ENCODE results near the gene SULT1C3.

The SULT1C3 gene

GRCh38 chr2:108239786-108240185 lies at the start of gene SULT1C3:
Gene SULT1C3 (plus strand): TSS chr2:108239968. CDS start chr2:108247195, 7,227 bp downstream.
- DNase-seq (ENCODE audit: low read depth), result no peak

- DNase-seq (ENCODE audit: low read depth), result peak; percentile 9
Observed at GRCh38 chr2:108193251-108193650, 46.5 kb upstream of the SULT1C3 start.

GRCh38 chr2:108194409-108195132 lies 45.2 kb upstream of the SULT1C3 start:
- no peak for DNase-seq (ENCODE audit: low read depth)

GRCh38 chr2:108195133-108195439 lies 44.7 kb upstream of the SULT1C3 start:
- no peak for DNase-seq (ENCODE audit: low read depth)

- DNase-seq (ENCODE audit: low read depth), result no peak
Observed at GRCh38 chr2:108199726-108200125, 40.0 kb upstream of the SULT1C3 start.

- no peak for DNase-seq (ENCODE audit: low read depth)
Observed at GRCh38 chr2:108200569-108200968, 39.2 kb upstream of the SULT1C3 start.

GRCh38 chr2:108212671-108213070 lies 27.1 kb upstream of the SULT1C3 start:
- DNase-seq (ENCODE audit: low read depth), result no peak

- no peak for DNase-seq (ENCODE audit: low read depth)
Observed at GRCh38 chr2:108215794-108216211, 24.0 kb upstream of the SULT1C3 start.

GRCh38 chr2:108217211-108217610 lies 22.6 kb upstream of the SULT1C3 start:
- peak; percentile 1 for DNase-seq (ENCODE audit: low read depth)

GRCh38 chr2:108219688-108220087 lies 20.1 kb upstream of the SULT1C3 start:
- DNase-seq (ENCODE audit: low read depth), result no peak

- DNase-seq (ENCODE audit: low read depth), result no peak
Observed at GRCh38 chr2:108220191-108220590, 19.6 kb upstream of the SULT1C3 start.

GRCh38 chr2:108220942-108221541 lies 18.7 kb upstream of the SULT1C3 start:
- DNase-seq (ENCODE audit: low read depth), result no peak

- no peak for DNase-seq (ENCODE audit: low read depth)
Observed at GRCh38 chr2:108222261-108222660, 17.5 kb upstream of the SULT1C3 start.

- no peak for DNase-seq (ENCODE audit: low read depth)
Observed at GRCh38 chr2:108223573-108223972, 16.2 kb upstream of the SULT1C3 start.

GRCh38 chr2:108224022-108224421 lies 15.7 kb upstream of the SULT1C3 start:
- DNase-seq (ENCODE audit: low read depth), result no peak

- DNase-seq (ENCODE audit: low read depth), result no peak
Observed at GRCh38 chr2:108226564-108226963, 13.2 kb upstream of the SULT1C3 start.

- DNase-seq (ENCODE audit: low read depth), result no peak
Observed at GRCh38 chr2:108228006-108228405, 11.8 kb upstream of the SULT1C3 start.

- DNase-seq (ENCODE audit: low read depth), result no peak
Observed at GRCh38 chr2:108228537-108228936, 11.2 kb upstream of the SULT1C3 start.

- DNase-seq (ENCODE audit: low read depth), result no peak
Observed at GRCh38 chr2:108229875-108230274, 9.9 kb upstream of the SULT1C3 start.

- no peak for DNase-seq (ENCODE audit: low read depth)
Observed at GRCh38 chr2:108235577-108235976, 4.2 kb upstream of the SULT1C3 start.

- DNase-seq (ENCODE audit: low read depth), result no peak
Observed at GRCh38 chr2:108236676-108237335, 3.0 kb upstream of the SULT1C3 start.

- DNase-seq (ENCODE audit: low read depth), result no peak
Observed at GRCh38 chr2:108240966-108241365, 1.2 kb downstream of the SULT1C3 start.

GRCh38 chr2:108243566-108243965 lies 3.8 kb downstream of the SULT1C3 start:
- no peak for DNase-seq (ENCODE audit: low read depth)

All from amniotic epithelial cell (primary cell).